ENCODE measurements around the gene LAIR2.

GRCh38 chr19:54456423-54457373 lies 45.9 kb upstream of the LAIR2 start:
- TF ChIP-seq EP300 (IDR thresholded peaks at IDR 0.05), result no peak
- TF ChIP-seq CTCF (IDR thresholded peaks at IDR 0.05), result no peak
- TF ChIP-seq POLR2A (IDR thresholded peaks at IDR 0.05; ENCODE audit: low read depth), result no peak
- TF ChIP-seq POLR2AphosphoS5 (IDR thresholded peaks at IDR 0.05), result no peak
